Measurements from ENCODE around the gene RILPL1.
"Not testable (repeated sequence)": the region's sequence is repeated elsewhere in the genome, so short reads cannot be mapped to it uniquely, and the experiment has no call there.

Gene RILPL1, protein sequence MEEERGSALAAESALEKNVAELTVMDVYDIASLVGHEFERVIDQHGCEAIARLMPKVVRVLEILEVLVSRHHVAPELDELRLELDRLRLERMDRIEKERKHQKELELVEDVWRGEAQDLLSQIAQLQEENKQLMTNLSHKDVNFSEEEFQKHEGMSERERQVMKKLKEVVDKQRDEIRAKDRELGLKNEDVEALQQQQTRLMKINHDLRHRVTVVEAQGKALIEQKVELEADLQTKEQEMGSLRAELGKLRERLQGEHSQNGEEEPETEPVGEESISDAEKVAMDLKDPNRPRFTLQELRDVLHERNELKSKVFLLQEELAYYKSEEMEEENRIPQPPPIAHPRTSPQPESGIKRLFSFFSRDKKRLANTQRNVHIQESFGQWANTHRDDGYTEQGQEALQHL

GRCh38 chr12:123533672-123534643 is at the start of gene RILPL1:
TSS of gene RILPL1 (minus strand) at chr12:123533719. CDS start at chr12:123533482, 237 bp downstream.
- in situ Hi-C loops (cut with MboI; ENCODE audit: low sequenced_read_pairs), result no loop called here

DNA sequence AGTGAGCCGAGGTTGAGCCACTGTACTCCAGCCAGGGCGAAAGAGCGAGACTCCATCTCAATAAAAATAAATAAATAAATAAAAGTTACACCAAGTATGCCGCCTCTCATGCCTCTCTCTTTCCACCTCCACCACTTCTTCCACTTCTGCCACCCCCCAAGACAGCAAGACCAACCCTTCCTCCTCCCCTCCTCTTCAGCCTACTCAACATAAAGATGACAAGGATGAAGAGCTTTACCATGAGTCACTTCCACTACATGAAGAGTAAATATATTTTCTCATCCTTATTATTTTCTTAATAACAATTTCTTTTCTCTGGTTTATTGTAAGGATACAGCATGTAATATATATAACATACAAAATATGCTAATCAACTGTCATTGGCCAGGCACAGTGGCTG is 47.3 kb upstream of the RILPL1 start:
- in situ Hi-C loops (cut with MboI; ENCODE audit: low sequenced_read_pairs), result no loop called here

DNA sequence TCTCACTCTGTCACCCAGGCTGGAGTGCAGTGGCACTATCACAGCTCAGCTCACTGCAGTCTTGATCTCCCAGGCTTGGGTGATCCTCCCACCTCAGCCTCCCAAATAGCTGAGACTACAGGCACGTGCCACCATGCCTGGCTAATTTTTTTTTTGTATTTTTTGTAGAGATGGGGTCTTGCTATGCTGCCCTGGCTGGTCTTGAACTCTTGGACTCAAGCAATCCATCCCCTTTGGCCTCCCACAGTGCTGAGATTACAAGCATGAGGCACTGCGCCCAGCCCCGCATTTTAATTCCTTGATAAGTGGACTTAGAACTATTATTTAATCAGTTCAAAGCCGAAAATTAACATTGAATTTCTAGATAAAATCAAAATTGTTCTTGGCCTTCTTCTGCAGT is 45.3 kb upstream of the RILPL1 start:
- in situ Hi-C loops (cut with MboI; ENCODE audit: low sequenced_read_pairs), result not testable (repeated sequence)

GRCh38 chr12:123578243-123578642 is 44.7 kb upstream of the RILPL1 start:
- in situ Hi-C loops (cut with MboI; ENCODE audit: low sequenced_read_pairs), result no loop called here

- in situ Hi-C loops (cut with MboI; ENCODE audit: low sequenced_read_pairs), result no loop called here
Observed at GRCh38 chr12:123576611-123577010, 43.1 kb upstream of the RILPL1 start.

DNA sequence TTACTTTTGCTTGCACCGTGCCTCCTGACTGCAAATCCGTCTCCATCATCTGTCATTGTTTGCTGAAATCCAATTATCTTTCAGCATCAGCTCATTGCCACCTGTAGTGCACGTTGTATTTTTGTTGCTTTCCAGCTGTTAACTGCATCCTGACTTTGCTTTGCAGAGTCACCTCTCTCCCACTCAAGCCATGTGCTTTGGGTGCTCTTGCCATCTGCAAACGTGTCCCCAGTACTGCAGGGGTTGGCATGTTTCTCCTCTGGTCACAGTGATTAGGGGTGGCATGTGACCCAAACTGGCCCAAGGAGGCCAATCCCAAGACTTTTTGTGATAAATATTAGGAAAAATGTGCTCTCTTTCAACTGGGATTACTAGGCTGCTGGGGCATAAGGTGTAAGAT is 40.4 kb upstream of the RILPL1 start:
- in situ Hi-C loops (cut with MboI; ENCODE audit: low sequenced_read_pairs), result no loop called here

- in situ Hi-C loops (cut with MboI; ENCODE audit: low sequenced_read_pairs), result no loop called here
Observed at GRCh38 chr12:123572391-123572790, 38.9 kb upstream of the RILPL1 start.

DNA sequence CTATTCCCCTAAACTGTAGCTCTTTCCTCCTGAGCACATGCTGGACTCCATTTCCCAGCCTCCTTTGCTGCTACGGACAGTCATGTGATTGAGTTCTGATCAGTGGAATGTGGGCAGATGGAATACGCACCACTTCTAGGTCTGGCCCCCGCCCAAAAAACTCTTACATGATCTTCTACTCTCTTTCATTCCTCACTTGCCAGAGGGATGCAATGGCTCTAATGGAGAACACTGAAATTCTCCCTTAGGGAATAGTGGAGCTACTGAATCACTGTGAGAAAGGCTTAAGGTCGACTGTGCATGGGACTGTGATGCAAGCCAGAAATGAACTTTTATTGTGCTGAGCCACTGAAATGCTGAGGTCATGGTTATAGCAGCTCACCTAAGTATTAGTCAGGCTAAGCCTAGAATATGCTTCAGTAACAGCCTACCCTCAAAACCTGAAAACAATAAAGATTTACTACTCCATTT is 37.9 kb upstream of the RILPL1 start:
- in situ Hi-C loops (cut with MboI; ENCODE audit: low sequenced_read_pairs), result no loop called here

GRCh38 chr12:123559468-123559867 is 25.9 kb upstream of the RILPL1 start:
- in situ Hi-C loops (cut with MboI; ENCODE audit: low sequenced_read_pairs), result no loop called here

DNA sequence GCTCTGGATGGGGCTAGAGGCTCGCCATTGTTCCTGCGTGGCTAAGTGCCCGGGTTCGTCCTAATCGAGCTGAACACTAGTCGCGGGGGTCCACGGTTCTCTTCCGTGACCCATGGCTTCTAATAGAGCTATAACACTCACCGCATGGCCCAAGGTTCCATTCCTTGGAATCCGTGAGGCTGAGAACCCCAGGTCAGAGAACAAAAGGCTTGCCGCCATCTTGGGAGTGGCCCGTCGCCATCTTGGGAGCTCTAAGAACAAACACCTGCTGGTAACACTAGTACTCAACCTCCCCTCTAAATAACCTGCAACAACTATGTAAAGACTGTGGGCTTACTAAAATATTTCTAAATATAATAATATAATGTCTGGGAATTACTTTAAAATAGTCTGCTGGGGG is 25.0 kb upstream of the RILPL1 start:
- in situ Hi-C loops (cut with MboI; ENCODE audit: low sequenced_read_pairs), result not testable (repeated sequence)

GRCh38 chr12:123554843-123555242 is 21.3 kb upstream of the RILPL1 start:
- in situ Hi-C loops (cut with MboI; ENCODE audit: low sequenced_read_pairs), result not testable (repeated sequence)

DNA sequence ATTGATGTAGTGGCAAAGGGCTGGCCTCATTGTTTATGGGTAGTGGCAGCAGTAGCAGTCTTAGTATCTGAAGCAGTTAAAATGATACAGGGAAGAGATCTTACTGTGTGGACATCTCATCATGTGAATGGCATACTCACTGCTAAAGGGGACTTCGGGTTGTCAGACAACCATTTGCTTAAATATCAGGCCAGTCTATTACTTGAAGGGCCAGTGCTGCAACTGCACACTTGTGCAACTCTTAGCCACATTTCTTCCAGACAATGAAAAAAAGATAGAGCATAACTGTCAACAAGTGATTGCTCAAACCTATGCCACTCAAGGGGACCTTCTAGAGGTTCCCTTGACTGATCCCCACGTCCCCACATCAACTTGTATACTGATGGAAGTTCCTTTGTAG is 20.6 kb upstream of the RILPL1 start:
- in situ Hi-C loops (cut with MboI; ENCODE audit: low sequenced_read_pairs), result not testable (repeated sequence)

DNA sequence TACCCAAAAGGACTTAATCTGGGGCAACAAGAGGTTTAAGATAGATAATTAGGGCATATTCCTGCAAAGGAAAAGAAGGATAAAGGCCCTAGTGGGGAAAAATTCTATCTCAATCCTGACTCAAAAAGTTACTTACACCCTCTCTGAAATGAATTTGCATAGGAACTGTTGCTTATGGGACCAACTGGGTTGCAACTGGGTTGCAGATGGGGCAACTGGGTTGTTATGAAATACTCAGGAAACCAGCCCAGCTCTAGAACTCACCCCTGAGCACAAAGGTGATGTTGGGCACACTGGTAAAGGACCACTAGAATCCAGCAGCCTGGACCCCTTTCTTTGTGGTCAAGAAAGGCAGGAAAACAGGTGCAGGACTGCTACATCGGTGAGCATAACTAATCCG is 17.2 kb upstream of the RILPL1 start:
- in situ Hi-C loops (cut with MboI; ENCODE audit: low sequenced_read_pairs), result no loop called here

GRCh38 chr12:123548107-123548506 is 14.6 kb upstream of the RILPL1 start:
- in situ Hi-C loops (cut with MboI; ENCODE audit: low sequenced_read_pairs), result no loop called here

DNA sequence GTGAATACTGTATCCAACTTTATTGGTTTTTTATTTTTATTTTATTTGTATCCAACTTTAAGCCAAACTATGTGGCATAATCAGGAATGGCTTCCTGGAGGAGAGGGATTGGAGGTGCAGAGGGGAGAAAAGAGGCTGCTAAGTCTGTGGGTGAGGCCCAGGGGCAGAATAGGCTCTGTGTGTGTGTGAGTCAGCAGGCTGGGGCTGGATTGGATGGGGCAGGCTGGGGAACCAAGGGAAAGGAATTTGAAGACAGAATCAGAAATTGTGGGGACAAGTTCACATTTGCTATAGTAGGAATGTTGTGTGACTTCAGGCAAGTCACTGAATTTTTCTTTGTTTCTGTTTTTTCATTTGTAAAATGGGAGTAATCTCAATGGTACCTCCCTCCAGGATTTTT is 12.8 kb upstream of the RILPL1 start:
- in situ Hi-C loops (cut with MboI; ENCODE audit: low sequenced_read_pairs), result no loop called here

DNA sequence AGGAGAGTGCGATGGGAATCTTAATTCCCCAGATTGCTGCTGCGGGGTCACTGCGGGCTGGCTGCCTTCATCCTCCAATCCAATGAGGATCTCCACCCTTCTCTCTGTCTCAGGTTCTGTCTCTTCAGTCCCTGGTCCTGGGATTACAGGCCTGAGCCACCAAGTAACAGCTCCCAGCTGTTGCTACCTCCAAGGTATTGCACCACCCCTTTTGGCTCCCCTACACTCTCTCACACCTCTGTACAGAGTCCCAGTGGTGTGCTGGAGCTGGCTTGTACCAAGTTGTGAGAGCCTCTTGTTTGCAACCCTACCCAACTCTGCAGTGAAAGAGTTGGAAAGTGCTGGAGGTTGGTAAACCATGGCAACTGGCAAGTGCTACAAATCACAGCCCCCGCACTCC is 10.0 kb upstream of the RILPL1 start:
- in situ Hi-C loops (cut with MboI; ENCODE audit: low sequenced_read_pairs), result no loop called here

- in situ Hi-C loops (cut with MboI; ENCODE audit: low sequenced_read_pairs), result no loop called here
Observed at GRCh38 chr12:123540899-123541662, 7.6 kb upstream of the RILPL1 start.

DNA sequence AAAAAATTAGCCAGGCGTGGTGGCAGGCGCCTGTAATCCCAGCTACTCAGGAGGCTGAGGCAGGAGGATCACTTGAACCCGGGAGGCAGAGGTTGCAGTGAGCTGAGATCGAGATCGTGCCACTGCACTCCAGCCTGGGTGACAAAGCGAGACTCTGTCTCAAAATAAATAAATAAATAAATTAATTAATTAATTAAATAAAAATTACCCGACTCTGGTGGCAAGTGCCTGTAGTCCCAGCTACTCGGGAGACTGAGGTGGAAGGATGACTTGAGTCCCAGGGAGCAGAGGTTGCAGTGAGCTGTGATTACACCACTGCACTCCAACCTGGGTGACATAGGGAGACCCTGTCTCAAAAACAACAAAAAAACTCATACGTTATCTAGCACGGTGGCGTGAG is 2.4 kb upstream of the RILPL1 start:
- in situ Hi-C loops (cut with MboI; ENCODE audit: low sequenced_read_pairs), result not testable (repeated sequence)

DNA sequence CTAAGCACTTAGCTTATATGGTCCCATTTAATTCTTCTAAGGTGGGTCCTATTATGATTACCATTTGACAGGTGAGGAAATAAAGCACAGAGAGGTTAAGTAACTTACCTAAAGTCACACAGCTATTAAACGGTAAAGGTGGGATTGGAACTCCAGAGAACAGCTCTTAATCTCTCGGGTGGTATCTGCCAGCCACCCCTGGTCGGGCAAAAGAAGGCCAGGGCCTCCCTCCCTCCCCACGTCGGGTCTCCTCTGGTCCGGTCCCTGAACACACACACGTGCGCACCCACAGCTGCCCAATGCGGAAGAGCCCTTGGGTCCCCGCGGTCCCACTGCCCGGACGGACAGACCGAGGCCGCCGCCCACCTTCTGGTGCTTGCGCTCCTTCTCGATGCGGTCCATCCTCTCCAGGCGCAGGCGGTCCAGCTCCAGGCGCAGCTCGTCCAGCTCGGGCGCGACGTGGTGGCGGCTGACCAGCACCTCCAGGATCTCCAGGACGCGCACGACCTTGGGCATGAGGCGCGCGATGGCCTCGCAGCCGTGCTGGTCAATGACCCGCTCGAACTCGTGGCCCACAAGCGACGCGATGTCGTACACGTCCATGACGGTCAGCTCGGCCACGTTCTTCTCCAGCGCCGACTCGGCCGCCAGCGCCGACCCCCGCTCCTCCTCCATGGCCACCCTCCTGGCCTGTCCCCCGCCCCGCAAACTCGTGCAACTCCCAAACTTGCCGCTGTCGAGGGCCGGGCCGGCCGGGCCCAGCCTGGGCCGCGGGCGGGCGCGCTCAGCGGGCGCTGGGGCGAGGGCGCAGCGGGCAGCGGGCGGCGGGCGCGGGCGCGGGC is 490 bp downstream of the RILPL1 start:
- in situ Hi-C loops (cut with MboI; ENCODE audit: low sequenced_read_pairs), result no loop called here

DNA sequence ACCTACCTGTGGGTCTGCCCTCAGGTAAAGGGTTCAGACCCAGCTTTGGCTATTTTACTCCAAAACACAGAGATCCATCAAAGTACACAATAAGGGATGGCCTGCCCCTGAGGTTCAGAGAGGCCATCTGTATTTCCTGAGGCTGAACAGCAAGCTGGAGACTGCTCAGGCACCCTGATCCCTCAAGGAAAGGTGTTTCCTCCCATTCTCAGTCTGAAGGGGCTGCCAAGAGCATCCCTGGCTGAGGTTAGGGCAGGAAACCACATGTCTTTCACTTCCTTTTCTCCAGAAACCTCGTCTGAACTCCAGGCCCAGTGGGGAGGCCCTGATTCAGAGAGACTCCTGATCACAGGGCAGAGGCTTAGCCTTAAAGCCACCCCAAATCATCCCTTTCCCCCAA is 1.5 kb downstream of the RILPL1 start:
- in situ Hi-C loops (cut with MboI; ENCODE audit: low sequenced_read_pairs), result no loop called here
